HG03045 (cell line): ENCODE data around the gene PPP1R3G.

ENCODE experiments used
- ATAC-seq: cut with Tn5 transposase; IDR thresholded peaks from one replicate; pipeline ENCODE4 v1.9.1; 2021; ENCODE audit warnings: mild to moderate bottlenecking, moderate library complexity; ENCODE audit not compliant: unreplicated experiment

PPP1R3G gene

DNA sequence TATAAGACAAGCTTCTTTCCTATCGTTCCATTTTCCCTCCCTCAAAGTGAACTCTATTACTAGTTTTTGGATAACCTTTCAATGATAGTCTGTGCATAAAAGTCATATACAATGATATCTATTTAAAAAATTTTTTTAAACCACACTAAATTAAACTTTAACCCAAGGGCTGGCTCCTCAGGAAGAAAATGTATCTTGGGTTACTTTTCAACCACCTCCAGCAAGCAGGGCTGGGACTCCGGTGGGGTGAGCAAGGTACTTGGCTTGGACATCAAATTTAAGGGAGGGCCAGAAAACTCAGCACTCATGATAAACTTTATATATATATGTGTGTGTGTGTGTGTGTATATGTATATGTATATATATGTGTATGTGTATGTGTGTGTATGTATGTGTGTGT lies 13.9 kb upstream of the PPP1R3G start:
- ATAC-seq = no peak

DNA sequence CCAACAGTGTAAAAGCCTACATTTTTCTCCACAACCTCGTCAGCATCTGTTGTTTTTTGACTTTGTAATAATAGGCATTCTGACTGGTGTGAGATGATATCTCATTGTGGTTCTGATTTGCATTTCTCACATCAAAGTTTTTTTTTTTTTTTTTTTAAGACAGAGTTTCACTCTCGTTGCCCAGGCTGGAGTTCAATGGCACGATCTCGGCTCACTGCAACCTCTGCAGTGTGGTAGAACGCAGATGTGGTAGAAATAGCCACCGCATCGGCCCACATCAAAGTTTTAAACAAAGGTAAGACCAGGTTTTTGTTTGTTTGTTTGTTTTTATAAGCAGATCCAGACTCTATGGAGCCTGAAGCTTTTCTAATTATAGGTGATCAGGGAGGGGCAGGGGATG lies 12.7 kb upstream of the PPP1R3G start:
- ATAC-seq = no peak

DNA sequence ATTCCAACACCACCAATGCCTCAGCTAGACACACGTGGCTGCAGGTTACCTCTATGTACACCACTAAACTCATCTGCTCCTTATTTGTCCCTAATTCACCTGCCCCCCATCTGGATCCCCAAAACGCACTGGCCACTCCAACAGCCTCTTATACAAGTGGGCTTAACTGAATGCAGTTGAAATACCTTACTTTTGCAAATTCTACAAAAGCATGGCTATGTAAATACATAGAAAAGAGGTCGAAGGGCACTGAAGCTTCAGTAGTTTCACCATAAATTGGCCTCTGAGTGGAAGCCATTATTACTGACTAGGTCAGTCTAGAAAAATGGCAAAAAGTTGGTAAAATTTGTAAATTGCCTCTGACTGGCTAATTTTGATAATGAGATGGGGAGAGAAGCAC lies 11.1 kb upstream of the PPP1R3G start:
- ATAC-seq = no peak

DNA sequence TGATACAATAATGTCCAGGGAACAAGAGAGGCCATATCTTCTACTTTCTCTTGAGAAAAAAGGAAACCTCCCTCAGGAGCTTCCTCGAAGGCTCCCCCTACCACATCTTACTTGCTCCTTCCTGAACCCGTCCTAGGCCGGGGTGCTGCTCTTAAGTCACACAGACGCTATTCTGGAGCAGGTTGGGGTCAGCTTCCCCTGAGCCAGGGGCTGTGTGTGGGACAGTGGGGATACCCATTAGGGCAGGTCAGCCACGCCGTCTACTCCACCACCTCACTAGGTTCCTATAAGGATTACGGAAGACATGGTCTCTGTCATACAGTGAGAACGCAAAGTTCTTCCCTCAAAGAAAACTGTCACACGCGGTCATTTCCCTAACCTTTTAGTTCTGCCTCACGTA lies 8.2 kb upstream of the PPP1R3G start:
- ATAC-seq = no peak

DNA sequence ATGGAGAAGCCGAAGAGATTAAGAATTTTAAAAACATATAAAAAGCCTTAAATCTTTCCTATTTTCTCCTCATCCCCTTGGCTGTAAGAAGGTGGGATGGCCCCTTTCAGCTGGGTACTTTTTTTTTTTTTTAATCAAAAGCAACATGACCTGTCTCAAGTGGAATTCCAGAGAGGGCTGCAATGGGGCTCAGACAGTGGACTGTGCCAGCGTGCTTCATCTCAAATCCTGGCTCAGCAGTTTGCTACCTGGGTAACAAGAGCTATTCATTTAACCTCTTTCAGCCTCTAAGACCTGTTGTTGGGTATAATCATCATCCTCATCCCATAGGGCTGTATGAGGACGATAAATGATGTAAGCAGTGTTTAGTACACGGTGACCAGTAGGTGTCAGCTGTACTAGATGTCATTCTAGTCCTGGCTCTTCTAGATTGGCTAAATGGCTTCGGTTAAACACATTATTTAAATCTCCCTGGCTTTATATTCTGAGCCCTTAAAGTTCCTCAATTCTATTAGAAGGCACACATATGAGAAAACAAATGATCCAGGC lies 6.9 kb upstream of the PPP1R3G start:
- ATAC-seq = no peak

DNA sequence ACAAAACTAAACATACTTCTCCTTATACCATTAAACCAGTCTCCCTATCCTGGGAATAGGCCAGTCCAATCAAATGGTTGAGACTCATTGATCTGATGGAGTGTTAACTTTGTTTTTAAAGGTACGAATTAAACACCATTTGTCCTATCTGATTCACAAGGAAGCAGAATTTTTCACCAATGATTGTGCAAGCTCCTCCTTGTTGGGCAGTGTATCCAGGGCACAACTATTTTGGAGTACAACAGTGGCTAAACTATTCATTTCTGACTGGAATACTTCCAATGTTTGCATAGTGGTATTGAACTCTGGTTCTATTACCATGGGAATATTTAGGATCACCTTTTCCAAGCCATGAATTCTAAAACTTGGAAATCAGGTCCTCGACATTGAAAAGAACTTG lies 5.4 kb upstream of the PPP1R3G start:
- ATAC-seq = no peak

DNA sequence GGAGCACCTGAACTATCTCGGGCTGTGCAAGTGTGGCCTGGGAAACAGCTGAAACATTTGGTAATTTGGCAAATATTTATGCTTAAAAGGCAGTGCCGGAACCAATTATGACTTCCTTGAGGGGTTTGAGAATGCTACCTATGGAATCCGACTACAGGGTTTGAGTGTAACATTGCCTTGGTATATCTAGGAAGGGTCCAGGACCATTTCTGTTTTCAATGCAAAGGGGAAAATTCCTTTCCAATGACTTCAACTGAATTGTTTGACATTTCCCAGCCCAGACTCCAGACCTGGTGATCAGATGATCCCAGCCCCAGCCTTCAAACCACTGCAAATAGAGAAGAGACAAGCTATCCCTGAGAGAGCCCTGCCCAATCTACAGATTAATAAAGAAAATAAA lies 4.6 kb upstream of the PPP1R3G start:
- no peak for ATAC-seq

DNA sequence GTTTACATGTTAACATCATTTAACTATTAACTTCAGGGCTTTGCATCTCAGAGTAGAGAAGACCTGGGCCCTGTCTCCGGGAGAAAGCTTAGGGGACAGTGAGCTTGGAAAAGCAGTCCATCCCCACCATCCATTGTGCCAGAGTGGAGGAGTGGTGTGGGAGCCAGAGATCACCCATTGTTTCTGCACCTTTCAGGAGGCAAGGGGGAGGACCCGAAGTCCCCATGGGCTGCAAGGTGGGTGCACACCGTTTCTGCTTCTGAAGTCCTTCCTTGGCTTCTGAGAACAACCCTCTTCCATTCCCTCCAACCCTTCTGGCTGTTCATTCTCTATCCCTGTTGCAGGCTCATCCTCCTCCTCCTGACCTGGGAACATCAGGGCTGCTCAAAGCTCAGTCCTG lies 4.0 kb upstream of the PPP1R3G start:
- no peak for ATAC-seq

DNA sequence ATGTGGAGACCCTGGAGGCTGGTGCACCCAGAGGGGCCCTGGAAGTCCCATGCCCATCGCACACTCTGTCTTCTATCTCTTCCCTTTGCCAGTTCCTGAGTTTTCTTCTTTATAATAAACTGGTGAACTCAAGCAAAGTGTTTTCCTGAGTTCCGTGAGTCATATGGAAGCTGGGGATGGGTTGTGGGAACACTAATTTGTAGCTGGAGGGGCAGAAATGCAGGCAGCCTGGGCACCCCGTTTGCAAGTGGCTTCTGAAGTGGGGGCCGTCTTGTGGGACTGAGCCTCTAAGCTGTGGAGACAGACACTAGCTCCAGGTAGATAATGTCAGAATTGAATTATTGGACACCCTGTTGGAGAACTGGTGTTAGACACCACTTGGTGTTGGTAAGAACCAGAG lies 3.2 kb upstream of the PPP1R3G start:
- no peak for ATAC-seq

DNA sequence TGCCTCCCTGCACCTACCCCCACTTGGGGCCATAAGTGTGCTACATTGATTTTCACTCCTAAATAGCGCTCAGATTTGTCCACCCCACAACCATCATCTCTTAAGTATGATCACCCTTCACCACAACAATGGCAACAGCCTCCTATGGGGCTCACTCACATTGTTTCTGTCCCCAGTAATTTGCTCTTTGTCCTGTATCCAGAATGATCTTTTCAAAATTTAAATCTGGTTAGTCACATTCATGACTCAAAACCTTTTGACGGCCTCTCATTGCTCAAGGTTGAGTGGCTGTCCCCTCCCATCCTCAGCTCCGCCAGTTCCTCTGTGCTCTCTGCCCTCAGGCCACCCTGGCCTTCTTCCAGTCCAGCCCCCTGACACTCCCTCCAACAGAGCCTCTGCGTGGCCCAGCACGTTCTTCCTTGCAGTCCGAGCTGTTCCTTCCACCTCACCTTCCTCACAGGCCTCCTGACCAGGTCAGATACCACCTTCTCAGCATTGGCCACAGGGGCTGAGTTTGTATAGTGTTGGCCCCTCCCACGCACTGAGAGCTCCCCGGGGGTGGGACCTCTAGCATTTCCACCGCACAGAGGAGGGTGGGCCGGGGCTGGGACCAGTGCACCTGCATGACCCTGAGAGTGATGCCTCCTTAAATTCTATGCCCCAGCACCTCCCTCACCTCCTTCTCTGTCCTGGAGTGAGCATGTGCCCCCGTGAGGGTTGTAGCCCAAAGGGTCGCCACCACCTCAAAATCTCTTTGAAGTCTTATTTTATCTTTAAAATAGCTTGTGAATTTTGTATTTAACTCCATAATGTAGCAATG lies 2.4 kb upstream of the PPP1R3G start:
- ATAC-seq = no peak

DNA sequence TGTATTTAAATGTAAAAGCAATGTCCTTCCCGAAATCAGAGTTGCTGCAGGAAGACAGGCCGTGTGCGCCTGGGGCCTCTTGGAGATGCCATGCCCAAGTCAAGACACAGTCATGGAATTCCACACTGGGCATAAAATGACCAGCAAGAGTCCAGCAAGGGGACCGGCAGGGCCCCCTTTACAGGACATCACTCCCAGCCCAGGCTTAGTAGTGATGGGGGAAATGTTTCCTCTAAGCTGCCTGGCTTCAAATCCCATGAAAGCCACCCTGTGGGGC lies 1.9 kb upstream of the PPP1R3G start:
- ATAC-seq = no peak

DNA sequence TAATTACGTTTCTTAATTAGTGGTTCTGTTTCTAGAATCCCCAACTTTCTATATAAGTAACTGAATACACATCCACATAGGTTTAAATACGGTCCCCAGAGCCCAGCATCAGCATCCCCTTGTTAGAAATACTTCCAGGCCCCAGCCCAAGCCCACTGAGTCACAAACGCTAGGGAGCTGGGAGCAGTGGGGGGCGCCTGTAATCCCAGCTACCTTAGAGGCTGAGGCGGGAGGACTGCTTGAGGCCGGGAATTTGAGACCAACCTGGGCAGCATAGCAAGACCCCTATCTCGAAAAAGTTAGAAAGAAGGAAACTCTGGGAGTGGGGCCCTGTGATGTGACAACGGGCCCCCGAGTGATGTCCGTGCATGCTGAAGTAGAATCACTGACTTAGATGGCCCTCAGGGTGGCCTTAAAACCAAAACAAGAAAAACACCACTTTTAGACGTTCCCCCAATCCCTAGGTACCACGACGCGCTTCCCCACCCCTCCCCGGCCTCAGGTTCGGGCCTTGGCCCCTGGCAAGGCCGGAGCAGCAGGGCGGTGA lies 1.3 kb upstream of the PPP1R3G start:
- ATAC-seq = no peak

DNA sequence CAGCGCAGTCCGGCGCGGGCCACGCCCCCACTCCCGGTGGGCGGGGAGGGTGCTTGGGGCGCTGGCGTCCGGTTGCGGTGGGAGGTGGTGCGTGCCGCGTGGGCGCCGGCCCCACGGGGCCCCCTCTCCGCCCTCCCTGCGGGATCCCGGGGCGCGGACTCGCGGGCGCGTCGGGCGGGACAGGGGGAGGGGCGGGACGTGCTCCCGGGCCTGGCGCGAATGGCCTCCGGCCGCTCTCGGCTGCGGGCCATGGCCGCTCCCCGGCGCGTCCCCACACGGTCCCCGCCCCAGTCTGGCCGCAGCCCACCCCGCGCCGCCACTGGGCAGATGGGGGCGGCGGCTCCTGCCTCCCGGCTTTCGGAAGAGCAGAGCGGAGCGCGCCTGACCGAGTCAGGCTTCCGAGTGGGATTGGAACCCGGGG lies 771 bp upstream of the PPP1R3G start:
- ATAC-seq = peak; percentile 12

DNA sequence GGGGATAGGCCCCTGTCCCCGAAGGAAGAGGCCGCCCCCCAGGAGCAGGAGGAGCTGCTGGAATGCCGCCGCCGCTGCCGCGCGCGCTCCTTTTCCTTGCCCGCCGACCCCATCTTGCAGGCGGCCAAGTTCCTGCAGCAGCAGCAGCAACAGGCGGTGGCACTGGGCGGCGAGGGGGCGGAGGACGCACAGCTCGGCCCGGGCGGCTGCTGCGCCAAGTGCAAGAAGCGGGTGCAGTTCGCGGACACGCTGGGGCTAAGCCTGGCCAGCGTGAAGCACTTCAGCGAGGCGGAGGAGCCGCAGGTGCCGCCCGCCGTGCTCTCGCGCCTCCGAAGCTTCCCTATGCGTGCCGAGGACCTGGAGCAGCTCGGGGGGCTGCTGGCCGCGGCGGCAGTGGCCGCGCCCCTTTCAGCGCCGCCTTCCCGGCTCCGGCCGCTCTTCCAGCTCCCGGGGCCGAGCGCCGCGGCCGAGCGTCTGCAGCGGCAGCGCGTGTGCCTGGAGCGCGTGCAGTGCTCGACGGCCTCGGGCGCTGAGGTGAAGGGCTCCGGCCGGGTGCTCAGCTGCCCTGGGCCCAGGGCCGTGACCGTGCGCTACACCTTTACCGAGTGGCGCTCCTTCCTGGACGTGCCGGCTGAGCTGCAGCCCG lies 630 bp downstream of the PPP1R3G start:
- ATAC-seq = peak; percentile 33

DNA sequence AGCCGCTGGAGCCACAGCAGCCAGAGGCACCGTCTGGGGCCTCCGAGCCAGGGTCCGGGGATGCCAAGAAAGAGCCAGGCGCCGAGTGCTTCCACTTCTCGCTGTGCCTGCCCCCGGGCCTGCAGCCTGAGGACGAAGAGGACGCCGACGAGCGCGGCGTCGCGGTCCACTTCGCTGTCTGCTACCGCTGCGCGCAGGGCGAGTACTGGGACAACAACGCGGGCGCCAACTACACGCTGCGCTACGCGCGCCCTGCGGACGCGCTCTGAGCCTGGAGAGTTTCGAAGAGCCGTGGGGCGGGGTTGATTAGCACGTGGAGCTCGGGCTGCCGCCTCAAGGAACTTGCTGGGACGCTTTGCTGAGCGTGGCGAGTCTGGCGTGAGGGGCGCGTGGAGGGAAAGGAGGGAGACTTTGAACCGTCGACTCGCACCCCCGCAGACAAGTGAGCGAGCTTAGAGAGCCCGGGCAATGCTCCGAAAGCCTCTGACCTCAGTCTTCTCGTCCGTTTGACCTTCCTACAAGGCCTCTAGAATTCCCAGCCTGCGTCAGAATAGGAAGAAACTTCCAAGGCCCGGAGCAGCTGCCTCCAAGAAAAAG lies 1.3 kb downstream of the PPP1R3G start:
- no peak for ATAC-seq

DNA sequence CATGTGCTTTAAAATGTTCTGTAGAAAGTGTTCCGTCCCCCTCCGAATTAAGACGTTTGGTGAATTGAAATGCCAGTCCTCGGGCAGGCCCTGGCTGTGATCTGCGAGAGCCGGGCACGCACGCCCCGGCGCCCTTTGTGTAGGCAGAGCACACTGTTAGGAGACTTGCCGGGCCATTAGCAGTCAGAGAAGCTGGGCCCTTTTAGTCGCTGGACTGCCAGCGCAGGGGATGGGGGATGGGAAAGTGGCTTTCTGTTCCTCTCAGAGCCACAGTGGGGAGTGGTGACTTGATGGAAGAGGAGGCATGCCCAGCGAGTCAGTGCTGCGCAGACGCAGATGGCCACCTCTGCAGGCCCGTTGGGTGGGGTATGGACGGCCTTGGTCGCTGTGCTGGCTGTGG lies 2.2 kb downstream of the PPP1R3G start:
- no peak for ATAC-seq

DNA sequence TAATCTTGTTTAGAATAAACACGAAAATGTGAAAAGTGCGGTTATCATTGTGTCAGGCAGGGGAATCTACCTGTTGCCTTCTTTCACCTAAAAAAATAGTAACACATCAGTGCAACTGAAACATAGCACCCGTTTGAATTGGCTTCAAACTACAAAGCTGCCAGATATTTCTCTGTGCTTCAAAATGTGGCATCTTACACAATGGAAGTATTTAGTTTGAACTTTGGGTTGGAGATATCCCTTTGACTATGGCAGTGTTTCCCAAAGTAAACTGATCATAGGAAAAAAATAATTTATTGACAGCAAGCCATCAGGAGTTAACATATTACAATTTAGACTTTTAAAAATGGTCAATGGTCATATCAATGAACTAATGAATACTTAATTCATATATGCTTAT lies 3.6 kb downstream of the PPP1R3G start:
- no peak for ATAC-seq

DNA sequence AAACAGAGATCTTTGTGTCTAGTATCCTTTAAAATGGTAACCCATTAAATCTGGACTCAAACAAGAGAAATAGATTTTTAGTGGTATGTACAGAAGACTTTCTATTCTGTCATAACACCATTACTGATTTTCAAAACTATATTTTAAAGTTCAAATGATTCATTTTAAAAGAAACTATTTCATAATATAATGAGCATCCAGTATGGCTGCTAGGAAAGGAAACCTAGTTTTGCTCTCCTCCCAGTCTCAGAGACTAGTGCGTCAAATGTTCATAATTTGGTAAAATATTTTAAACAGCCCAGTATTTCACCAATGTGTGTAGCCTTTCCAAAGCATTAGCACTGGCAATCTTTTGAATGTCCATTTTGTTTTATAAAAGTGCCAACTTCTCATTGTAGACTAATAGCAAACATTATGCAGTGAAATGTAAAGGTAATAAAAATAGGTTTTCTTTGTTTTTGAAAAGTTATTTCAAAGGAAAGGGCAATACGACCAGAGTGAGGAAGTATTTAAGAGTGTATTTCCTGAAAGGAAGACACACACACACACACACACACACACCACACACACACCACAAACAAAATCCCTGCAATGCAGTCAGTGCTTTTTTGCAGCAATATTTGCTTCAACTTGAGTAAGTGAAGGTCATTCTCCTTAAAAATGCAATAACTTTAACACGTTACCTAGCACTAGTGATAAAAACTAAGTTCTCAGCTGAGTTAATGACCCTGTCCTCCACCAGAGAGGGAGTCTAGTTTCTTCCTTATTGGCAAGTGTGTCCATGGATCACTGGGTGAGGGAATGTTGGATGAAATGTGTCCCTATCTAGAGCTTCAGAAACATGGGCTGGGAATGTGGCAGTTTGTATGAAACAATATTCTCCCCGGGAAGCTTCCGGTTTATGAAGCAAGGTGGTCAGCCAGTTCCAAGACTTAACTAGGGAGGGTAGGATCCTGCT lies 4.6 kb downstream of the PPP1R3G start:
- ATAC-seq = no peak

DNA sequence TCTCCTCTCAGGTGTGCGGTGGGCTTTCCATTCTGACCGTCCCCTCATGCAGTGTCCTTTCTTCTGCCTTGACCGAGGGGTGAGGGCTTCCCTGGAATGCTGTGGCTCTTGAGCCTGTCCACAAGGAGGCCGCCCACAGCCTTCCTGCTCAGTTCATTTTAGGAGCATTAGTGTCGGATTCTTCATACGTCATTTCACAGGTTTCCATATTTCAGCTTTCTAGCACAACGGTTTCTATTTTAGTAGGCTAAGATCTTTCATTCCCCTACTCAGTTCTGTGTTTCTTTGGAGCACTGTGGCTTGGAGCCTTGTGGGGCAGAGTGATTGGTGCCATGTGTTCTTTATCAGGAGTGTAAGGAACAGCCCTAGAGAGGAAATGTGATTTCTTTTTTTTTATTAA lies 5.5 kb downstream of the PPP1R3G start:
- ATAC-seq = no peak

DNA sequence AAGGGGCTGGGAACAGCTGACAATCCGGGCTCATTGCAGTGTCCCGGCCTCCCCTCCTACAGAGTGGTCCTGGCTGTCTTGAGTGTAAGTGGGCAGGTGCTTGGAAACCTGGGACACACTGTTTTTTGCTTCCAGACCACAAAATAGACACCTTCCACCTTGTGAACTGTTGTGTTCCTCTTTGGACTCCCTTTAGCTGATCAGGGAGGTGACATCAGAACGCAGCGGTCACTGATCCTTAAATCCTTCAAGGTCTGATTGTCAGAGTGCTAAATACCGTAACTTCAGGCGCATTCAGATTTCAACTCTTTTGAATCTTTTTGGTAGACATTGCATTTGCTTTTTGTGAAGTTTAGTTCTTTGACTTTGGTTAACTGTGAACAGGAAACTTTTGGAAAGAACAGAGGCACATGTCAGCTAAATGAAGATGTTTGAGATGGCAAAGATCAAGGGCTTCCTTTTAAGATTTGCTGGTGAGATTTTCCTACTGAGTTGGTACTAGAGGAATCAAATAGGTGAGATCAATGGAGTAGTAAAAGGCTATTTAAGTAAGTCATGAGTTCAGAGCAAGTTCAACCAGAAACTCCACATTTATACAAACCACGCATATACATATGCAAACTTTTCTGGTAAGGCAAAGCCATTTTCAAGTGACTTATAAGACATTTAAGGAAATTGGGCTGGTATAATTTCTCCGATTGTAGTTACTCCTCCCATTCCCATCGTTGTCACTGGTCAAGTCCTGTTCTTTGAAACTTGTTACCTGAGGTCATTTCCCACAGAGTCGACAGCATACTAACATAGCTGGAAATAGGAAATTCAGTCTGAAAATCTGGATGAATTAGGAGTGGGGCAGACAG lies 6.3 kb downstream of the PPP1R3G start:
- ATAC-seq = no peak
